ENCODE data around the gene CRYBA4. TPM values are rescaled to one million over a fixed set of nuclear protein-coding genes. Genes with fewer than 3 reads are reported as not detected.

Gene CRYBA4
- total RNA-seq, 4 donors from 2014 or later, result not detected

GRCh38 chr22:26623984-26624383 is 2.2 kb downstream of the CRYBA4 start:
- TF ChIP-seq CTCF (IDR thresholded peaks at IDR 0.05) (no peak), EP300 (IDR thresholded peaks at IDR 0.05) (no peak), POLR2A (IDR thresholded peaks at IDR 0.05) (no peak)
- H3K27ac ChIP-seq, result no peak overlapping the region
- WGBS, 2 donors, result 89 to 93% methylated on average over 1 of the region's 1 CpG
- H3K27me3 ChIP-seq, result peaks cover 0 to 4% of the 10 kb centered on the region in 2 donors
- peaks cover 0 to 6% (median 0%) of the 10 kb centered on the region in 4 donors for H3K4me1 ChIP-seq
- H3K9me3 ChIP-seq, result no peaks in the 10 kb centered on the region
- H3K4me3 ChIP-seq, result no peak overlapping the region
- no peaks in the 10 kb centered on the region for H3K36me3 ChIP-seq
- no peak for DNase-seq (ENCODE audit: low spot score in 2 of 2)

- DNase-seq (ENCODE audit: low spot score in 2 of 2), result no peak
- H3K4me3 ChIP-seq, result no peak overlapping the region
- no peak overlapping the region for H3K27ac ChIP-seq
- peaks cover 0 to 4% of the 10 kb centered on the region in 2 donors for H3K27me3 ChIP-seq
- 79 to 86% methylated on average over 11 to 12 of the region's 12 CpGs for WGBS, 2 donors
- no peak for TF ChIP-seq EP300 (IDR thresholded peaks at IDR 0.05)
- TF ChIP-seq POLR2A (IDR thresholded peaks at IDR 0.05), result no peak
- TF ChIP-seq CTCF (IDR thresholded peaks at IDR 0.05), result no peak
- no peaks in the 10 kb centered on the region for H3K9me3 ChIP-seq
- no peaks in the 10 kb centered on the region for H3K36me3 ChIP-seq
- no peaks in the 10 kb centered on the region for H3K4me1 ChIP-seq
Observed at GRCh38 chr22:26624803-26625202, 3.0 kb downstream of the CRYBA4 start.

GRCh38 chr22:26629988-26630761 is 8.4 kb downstream of the CRYBA4 start:
- Histone ChIP-seq H3K27me3 (no peaks in the 10 kb centered on the region), H3K4me1 (no peaks in the 10 kb centered on the region), H3K4me3 (no peak overlapping the region), H3K9me3 (peaks cover 0 to 9% (median 0%) of the 10 kb centered on the region in 4 donors), H3K27ac (no peak overlapping the region), H3K36me3 (no peaks in the 10 kb centered on the region)
- TF ChIP-seq POLR2A (IDR thresholded peaks at IDR 0.05), result no peak
- TF ChIP-seq EP300 (IDR thresholded peaks at IDR 0.05), result no peak
- no peak for TF ChIP-seq CTCF (IDR thresholded peaks at IDR 0.05)
- WGBS, 2 donors, result 93 to 94% methylated on average over 18 of the region's 18 CpGs
- DNase-seq (ENCODE audit: low spot score in 2 of 2), result no peak

GRCh38 chr22:26631282-26631681 is 9.5 kb downstream of the CRYBA4 start:
- Histone ChIP-seq H3K27me3 (no peaks in the 10 kb centered on the region), H3K9me3 (peaks cover 0 to 9% (median 0%) of the 10 kb centered on the region in 4 donors), H3K36me3 (no peaks in the 10 kb centered on the region), H3K27ac (no peak overlapping the region), H3K4me3 (no peak overlapping the region), H3K4me1 (no peaks in the 10 kb centered on the region)
- no peak for DNase-seq (ENCODE audit: low spot score in 2 of 2)
- 92 to 95% methylated on average over 4 of the region's 4 CpGs for WGBS, 2 donors
- TF ChIP-seq CTCF (IDR thresholded peaks at IDR 0.05) (no peak), EP300 (IDR thresholded peaks at IDR 0.05) (no peak), POLR2A (IDR thresholded peaks at IDR 0.05) (no peak)

- Histone ChIP-seq H3K9me3 (peaks cover 0 to 9% (median 0%) of the 10 kb centered on the region in 4 donors), H3K27me3 (peaks cover 0 to 4% of the 10 kb centered on the region in 2 donors), H3K36me3 (no peaks in the 10 kb centered on the region), H3K4me1 (no peaks in the 10 kb centered on the region), H3K27ac (no peak overlapping the region), H3K4me3 (no peak overlapping the region)
- no peak for TF ChIP-seq CTCF (IDR thresholded peaks at IDR 0.05)
- TF ChIP-seq EP300 (IDR thresholded peaks at IDR 0.05), result peak in 1 of 2 donors; percentile 59
- no peak for TF ChIP-seq POLR2A (IDR thresholded peaks at IDR 0.05)
- 59 to 63% methylated on average over 8 of the region's 8 CpGs for WGBS, 2 donors
- DNase-seq (ENCODE audit: low spot score in 2 of 2), result no peak
Observed at GRCh38 chr22:26632422-26633155, 10.8 kb downstream of the CRYBA4 start.

All from tibial nerve (tissue), 4 donors.